OCI-M1 (cell line): ENCODE data around the gene CACNA1I.

Source experiments
- DNase-seq: peaks from one replicate; lab custom pipeline; 2025; lab: John Stamatoyannopoulos, UW

Gene CACNA1I

DNA sequence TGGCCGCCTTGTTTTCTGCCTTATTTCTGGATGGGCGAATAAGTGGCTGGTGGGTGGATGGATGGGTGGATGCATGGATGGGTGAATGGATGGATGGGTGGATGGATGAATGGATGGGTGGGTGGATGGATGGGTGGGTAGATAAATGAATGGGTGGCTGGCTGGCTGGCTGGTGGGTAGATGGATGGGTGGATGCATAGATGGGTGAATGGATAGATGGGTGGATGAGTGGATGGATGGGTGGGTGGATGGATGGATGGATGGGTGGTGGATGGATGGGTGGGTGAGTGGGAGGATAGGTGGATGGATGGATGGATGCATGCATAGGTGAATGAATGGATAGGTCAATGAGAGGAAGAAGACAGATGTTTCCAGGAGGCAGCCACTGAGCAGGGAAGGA is 98.9 kb downstream of the CACNA1I start:
- DNase-seq = no peak

DNA sequence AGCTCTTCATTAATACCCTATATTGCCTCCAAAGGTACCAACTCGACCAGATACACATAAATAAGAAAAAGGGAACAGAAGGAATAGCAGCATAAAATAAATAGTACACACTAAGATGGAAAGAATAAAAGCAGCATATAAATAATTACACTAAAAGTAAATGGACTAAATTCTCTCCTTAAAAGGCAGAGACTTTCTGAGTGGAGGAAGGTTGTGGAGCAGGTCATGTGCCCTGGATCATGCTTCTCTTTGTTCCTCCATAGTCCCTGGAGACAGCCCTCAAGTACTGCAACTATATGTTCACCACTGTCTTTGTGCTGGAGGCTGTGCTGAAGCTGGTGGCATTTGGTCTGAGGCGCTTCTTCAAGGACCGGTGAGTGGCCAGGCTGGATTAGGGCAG is 101.4 kb downstream of the CACNA1I start:
- no peak for DNase-seq

DNA sequence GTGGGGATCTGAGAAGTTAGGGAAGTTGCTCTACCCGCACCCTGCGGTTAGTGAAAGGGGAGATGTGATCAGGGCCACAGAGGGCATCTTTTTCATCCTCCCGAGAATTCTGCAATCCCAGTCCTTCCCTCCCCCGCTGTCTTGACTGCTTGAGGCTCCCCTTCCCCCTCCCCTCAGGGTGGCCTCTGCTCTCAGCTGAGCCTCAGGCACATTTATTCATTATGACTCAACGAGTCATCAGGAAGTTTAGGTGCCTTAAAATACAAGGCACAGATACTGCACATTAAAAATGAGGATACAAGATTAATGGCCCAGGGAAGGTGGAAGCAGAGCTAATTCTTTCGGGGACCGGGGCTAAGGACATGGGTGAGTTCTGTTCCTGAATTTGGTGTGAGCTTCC is 104.0 kb downstream of the CACNA1I start:
- no peak for DNase-seq

DNA sequence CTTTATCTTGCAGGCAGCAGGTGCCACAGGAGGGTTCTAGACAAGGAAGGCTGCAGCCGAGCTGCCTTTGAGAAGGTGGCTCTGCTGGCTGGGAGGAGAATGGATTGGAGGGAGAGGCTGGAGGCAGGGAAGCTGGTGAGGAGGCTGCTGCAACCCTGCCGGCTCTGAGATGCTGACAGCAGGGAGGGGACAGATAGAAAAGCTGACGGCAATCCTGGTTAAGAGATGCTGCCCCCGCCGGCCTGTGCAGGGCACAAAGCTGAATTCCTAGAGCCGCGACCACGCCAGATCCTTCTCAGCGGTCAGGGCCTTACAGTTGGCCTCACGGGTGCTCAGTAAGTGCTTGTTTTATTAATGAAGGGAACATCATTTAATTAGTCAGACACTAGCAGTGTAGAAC is 105.4 kb downstream of the CACNA1I start:
- DNase-seq = no peak

DNA sequence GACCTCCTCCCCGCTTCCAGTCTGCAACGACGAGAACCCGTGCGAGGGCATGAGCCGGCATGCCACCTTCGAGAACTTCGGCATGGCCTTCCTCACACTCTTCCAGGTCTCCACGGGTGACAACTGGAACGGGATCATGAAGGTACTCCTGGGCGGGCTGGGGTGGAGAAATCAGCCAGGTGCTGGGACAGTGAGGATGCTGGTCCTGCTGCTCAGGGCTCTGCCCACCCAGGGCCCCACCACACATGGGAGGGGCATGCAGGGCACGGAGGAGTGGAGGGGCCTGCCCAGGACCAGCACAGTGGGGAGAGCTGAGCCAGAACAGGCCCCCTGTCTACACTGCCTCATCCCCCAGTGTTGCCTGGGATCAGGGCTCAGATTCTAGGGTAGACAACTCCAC is 107.4 kb downstream of the CACNA1I start:
- no peak for DNase-seq

DNA sequence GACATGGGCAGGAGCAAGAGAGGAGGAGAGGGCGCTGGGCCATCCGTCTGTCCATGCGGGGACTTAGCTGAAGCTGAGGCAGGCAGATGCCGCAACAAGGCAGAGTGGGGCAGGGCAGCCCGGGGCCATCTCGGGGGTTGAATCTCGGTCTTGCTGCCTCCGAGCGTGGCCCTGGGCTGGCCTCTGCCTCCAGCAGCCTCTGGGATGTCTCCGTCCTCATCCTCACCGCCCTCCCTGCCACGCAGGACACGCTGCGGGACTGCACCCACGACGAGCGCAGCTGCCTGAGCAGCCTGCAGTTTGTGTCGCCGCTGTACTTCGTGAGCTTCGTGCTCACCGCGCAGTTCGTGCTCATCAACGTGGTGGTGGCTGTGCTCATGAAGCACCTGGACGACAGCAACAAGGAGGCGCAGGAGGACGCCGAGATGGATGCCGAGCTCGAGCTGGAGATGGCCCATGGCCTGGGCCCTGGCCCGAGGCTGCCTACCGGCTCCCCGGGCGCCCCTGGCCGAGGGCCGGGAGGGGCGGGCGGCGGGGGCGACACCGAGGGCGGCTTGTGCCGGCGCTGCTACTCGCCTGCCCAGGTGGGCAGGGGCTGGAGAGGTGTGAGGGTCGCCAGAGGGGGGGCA is 108.4 kb downstream of the CACNA1I start:
- DNase-seq = no peak

DNA sequence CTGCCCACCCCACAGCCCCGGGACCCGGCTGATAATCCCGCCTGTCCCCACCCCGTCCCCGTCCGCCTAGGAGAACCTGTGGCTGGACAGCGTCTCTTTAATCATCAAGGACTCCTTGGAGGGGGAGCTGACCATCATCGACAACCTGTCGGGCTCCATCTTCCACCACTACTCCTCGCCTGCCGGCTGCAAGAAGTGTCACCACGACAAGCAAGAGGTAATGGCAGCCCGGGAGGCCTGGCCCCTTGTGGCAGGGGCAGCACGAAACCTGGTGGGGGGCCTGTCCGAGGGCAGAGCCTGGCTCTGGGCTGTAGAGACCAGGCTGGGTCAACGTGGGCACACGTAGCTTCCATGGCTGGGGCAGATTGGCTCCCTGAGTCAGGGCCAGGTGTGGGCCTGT is 109.1 kb downstream of the CACNA1I start:
- no peak for DNase-seq

DNA sequence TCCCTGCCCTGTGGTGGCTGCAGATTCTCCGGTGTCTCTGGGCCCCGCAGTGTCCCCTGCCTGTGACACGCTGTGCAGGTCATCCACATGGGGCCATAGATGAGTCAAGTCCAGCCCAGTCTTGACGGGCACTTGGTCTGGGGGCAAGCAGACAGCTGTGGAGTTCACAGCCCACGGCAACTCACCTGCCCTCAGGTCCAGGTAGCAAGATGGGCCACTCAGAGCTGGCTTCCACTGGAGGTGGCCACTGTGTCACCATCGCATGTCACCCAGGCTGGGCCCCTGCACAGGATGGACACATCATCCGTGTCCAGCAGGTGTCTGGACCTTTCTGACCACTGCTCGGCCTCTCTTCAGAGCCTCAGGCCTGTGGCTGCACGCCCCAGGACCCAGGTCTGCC is 109.9 kb downstream of the CACNA1I start:
- DNase-seq = no peak

DNA sequence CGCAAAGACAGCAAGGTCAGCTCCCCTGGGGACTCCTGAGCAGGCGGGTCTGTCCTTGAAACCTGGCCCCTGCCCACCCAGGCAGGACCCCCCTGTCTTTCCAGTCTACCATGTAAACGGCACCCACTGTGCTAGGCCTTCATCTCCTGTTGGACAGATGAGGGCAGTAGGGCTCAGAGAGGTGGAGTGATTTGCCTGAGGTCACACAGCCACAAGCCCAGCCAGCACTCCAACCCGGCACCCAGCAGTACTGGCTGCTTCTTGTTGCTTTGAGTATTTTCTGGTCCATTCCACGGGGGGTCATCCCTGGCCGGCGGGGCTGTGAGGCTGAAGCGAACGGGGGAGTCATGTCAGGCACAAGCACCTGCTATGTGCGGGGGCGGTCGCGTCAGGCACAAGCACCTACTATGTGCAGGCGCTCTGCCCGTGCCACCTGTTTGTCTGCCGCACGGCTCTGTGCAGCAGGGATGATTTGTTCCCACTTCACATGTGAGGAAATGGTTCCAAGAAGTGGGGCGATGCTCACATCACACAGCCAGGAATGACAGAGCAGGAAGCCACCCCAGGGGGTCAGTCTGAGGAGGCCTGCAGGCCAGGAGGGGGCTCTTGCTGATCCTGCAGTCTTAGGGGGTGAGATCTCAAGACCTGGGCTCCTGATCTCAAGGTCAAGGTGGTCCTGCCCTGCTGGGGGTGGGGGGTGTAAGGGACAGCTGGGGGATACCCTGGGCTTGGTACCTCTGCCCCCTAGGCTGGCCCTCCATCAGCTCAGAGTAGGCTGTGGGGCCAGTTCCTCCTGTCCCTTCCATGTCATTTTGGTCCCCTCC is 110.7 kb downstream of the CACNA1I start:
- no peak for DNase-seq

DNA sequence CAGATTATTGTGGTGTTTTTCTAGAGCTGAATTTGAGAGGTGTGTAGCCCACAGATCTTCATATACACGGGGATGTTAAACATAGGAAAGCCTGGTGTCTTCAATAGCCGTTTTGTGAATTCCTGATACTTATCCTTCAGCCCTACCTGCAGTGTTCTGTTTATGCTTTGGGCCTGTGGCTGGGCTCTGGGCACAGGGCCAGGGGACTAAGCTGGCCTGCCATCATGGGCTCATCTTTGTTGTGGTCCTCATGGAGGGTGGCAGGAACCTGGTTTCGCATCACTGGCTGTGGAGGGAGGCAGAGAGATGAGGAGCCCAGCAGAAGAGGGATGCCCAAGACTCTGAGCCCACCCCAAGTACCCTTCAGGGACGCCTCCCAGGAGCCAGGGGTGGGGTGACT is 112.4 kb downstream of the CACNA1I start:
- DNase-seq = no peak

DNA sequence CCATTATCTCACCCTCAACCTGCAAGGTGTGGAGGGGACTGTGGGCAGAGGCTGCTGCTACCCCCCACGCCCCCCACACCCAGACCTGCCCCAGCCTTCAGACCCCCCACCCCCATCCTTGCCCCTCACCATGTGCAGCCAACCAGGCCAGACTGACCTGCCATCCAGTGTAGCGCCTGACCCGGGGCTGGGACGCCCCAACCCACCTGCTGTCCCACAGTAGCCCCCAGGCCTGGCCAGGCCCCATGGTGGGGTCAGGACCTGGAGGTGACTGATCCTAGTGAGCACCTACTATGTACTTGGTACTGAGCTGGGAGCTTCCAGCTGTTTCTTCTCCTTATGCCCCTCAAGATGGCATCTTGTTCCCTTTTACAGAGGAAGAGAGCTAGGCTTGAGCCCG is 113.1 kb downstream of the CACNA1I start:
- DNase-seq = no peak

DNA sequence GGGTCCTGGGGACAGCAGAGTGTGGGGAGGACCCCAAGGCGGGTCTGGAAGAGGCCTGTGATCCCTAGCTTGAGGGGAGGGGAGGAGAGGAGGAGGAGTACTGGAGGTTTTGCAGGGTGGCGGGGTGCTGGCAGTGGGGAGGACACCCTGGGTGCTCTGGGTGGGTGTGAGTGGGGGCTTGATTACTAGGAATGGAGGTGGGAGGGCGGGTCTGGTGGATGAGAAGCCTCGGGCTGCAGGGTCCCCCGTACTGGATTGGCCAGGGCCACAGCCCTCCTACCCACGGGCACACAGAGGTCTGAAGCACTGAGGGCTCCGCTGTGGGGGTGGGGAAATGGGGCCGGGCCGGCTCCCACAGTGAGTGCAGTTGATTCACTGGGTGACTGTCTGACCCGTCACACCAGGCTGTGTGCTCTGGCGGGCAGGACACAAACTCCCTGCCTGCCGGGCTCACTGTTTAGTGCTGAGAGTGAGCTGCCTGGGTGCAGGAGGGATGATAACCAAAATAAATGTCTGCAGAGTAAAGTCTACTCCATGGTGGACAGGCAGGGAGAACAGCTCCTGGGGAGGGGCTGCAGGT is 114.2 kb downstream of the CACNA1I start:
- DNase-seq = no peak

DNA sequence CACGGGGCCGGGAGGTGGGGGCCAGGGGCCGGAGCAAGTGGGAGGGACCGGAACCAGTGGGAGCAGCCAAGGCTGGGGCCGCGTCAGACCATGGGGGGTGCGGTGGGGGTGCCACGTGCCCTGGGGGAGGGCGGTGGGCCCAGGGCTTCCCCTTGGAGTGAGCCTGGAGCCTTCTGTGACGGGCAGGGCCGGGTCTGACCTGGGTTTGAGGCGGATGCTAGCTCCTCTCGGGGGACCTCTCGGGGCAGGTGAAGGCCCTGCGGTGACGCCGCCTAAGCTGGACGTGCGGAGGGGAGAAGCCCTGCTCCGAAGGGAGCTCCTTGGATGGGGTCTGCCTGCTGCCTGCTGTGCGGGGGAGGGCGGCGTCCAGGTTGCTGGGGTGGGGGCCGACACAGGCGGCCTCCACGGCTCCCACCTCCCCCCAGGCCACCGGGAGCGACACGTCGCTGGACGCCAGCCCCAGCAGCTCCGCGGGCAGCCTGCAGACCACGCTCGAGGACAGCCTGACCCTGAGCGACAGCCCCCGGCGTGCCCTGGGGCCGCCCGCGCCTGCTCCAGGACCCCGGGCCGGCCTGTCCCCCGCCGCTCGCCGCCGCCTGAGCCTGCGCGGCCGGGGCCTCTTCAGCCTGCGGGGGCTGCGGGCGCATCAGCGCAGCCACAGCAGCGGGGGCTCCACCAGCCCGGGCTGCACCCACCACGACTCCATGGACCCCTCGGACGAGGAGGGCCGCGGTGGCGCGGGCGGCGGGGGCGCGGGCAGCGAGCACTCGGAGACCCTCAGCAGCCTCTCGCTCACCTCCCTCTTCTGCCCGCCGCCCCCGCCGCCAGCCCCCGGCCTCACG is 115.0 kb downstream of the CACNA1I start:
- no peak for DNase-seq

DNA sequence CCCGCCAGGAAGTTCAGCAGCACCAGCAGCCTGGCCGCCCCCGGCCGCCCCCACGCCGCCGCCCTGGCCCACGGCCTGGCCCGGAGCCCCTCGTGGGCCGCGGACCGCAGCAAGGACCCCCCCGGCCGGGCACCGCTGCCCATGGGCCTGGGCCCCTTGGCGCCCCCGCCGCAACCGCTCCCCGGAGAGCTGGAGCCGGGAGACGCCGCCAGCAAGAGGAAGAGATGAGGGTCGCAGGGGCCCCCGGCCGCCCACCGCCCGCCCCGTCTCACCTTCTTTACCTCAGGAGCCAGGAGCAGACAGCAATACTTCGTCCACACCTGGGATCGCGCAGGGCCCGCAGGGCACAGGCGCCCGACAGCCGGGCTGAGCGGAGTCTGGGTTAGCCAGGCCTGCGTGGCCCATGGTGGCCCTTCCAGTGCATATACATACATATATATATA is 115.6 kb downstream of the CACNA1I start:
- DNase-seq = no peak

DNA sequence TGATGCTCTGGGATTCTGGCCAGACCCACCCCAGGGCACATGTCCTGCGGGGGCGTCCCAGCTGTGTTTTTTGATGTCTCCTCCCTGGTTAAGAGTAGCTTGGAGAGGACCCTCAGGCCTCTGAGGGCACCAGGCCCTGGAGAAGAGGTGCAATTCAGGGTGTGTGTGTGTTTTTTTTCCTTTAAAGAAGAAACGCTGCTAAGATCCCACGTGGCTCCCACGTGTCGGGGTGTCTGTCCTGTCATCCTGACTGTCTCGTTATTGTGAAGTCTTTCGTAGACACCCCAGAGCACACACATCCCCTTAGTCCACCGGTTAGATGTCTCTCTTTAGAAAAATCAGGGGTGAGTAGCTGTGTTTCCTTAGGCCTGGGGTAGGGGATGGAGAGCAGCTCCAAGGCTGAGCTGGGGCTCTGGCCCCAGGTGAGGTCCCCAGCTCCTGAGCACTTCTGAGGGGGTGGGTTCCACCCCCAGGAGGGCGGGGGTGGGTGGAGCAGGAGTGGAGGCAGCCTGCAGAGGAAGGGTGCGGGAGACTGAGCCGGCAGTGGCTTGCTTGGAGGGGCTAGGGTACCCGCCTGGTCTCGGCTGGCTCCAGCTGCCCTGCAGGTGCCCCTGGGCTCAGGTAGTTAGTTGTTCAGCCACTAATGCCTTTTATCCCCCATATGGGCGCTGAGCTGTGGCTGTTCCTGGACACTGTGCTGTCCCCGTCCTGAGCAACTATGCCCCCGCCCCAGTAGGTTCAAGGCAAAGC is 116.4 kb downstream of the CACNA1I start:
- no peak for DNase-seq

DNA sequence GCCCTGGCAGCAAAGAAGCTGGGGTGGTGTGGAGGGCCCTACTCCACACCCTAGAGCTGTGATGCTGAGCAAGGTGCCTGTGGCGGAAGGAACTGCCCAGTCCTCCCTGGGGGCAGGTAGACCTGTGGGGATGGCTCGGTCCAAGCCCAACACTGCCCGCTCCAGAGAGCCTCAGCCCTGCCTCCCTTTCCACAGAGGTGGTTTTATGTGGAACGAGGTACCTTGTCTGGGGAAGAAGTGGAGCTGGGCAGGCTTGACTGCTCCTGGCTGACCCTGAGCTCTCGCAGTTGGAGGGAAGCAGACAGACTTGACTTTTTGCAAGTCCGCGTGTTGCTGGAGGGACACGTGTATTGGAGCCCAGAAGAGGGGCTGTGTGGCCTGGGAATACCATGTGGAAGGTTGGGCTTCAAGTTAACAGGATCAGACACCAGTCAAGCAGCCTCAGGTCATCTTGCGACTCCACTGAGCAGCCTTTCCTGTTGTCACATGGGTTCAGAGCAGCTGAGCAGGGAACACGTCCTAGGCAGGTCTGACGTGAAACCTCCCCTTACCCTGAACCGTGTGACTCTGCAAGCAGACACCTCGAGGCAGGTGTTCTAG is 117.7 kb downstream of the CACNA1I start:
- DNase-seq = no peak

DNA sequence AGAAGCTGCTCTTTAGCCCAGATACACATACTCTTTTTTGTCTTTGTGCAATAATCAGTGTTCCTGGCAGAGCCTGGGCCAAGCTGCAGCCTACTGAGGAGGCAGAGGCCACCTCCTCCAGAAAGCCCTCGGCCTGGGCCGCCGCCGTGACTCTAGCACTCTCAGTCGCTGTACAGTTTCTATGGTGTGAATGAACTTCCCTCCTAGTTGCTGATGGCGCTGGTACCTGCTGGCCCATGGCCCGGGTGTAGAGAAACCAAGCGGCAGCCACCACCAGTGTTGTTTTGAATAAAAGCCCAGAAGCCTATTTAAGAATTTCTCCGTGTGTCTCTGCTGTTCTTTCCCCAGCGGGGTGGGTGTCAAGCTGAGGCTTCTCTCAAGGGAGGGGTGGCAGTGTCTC is 118.9 kb downstream of the CACNA1I start:
- DNase-seq = no peak

DNA sequence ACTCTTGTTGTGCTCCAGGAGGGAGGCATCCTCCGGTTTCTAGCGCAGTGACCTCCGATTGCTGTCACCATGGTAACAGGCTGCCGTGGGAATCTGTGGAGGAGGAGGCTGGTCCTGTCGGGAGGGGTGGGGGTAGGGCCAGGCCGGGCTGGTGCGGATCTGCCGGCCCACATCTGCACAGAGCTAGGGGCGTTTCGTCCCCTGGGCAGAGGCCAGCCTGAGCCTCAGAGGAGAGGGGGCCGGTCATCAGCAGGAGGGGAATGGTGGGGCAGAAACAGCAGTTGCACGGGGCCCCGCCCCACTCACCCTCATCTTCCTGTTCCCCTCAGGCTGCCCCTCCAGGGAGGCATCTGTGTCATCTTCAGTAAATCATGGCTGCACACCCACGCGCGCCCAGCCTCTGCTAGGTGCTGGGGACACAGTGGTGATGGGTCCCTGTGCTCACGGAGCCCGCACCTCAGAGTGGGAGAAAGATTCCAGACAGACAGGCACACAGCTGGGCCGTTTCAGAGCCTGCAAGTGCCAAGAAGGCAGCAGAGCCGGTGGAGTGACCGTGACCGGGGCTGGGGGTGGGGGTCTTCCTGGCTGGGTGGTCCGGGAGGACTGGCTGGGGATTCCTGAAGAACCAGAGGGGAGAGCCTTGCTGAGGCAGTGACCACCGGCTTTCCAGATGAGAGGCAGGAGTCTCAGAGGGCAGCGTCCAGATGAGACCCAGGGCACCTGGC is 120.5 kb downstream of the CACNA1I start:
- DNase-seq = no peak

DNA sequence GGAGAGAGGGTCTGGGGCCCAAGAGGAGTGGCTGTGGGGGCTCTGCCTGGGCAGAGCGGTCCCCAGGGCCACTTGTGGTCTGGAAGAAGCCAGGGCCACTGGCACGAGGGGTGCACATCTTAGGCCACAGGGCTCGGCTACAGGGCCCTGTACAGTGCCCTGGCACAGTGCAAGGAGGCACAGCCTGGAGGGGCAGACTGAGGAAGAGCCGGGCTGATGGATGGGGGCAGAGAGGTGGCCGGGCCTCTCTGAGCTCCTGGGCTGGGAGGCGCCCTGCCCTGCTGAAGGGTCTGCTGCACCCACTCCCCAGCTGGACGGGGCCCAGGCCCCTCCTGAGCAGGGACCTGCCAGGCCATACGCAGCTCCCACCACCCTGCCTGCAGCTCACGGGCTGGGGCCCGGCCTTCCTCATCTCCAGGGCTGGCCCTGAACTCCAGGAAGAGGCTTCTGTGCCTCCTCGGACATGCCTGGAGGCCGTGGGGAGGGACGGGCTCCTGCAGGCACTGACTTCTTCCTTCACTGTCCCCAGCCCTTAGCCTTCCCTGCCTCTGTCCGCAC is 123.5 kb downstream of the CACNA1I start:
- DNase-seq = no peak

DNA sequence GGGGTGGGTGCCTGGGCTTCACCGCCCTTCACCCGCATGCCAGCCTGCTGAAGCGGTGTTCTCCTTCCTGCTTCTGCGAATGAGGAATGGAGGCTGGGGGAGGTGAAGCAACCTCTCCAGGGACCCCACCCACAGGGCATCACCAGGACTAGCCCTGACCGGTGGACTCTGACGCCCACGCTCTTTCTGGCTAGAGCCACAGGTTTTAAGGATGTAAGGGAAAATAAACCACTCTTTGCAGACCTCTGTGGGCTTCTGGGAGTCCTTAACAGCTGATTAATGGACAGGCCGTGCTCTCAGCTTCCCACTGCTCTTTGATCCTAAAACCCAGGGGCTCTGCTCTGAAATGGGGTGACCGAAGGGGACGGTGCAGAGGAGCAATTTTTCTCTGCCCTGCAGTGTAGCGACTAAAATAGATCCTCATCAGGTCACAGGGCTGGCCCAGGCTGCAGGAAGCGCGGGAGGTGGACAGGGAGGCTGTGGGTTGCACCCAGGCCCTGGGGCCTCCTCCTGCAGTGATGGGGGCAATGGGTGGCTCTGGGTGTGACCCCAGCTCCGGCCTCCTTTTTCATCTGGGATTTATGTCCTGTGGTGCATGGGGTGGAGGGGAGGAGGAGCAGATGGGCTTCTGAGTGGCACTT is 127.4 kb downstream of the CACNA1I start:
- no peak for DNase-seq
